Left renal pelvis (tissue), 4 donors: Measurements from ENCODE around the gene IRAG1. TPM values are rescaled to one million over a fixed set of nuclear protein-coding genes. Genes with fewer than 3 reads are reported as not detected.

Experiments
- DNase-seq, 4 donors: peaks; one replicate each; pipeline ENCODE4 v3.0.0-alpha.2; 2013; ENCODE audit warnings: low read depth in 4 of 4, low spot score in 3 of 4
- polyA plus RNA-seq, 4 donors: library from polyadenylated mRNA; unstranded; fragments of 120-200 nt; gene quantifications; one replicate each; pipeline ENCODE4 v1.2.1, GENCODE V29; 2013; ENCODE audit not compliant: insufficient read length in 4 of 4

Gene IRAG1
- 10 to 100 TPM in 3 of 4 donors, 1 to 10 TPM in 1; 7.9 to 11.9 (median 10.7) TPM for polyA plus RNA-seq

- DNase-seq: no peak
Measured at GRCh38 chr11:10693509-10694081, at the start of gene IRAG1. TSS of gene IRAG1 (minus strand) at chr11:10693755. CDS start at chr11:10693602, 153 bp downstream.

DNA sequence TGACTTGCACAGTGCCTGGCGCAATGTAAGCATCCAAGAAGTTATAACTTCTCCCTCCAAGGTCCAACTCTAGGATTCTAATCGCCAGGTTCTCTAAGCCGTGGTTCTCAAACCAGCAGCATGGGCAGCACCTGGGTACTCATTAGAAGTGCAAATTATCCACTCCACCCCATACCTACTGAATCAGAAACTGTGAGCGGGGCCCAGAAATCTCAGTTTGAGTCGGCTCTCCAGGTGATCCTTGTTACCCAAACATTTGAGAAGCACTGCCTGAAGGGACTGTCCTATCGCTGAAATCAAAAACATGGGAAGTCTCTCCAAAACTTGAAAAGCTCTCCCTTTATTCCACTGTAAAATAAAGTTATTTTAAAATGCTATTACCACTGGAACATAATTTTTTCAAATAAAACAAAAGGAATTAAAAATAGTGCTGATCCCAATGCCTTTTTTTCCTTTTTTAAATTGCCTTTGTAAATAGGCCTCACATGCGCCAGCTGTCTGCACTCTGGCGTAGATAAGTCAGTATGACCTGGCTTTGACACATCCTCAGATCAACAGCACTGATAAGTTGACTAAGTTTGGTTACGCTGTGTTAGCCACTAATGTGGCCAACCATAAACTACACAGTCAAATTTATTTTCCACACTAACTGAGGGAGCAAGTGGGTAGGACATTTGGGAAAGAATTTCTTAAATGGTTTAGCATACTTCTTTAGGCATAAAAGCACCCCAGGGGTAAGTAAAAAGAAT, 49.1 kb upstream of the IRAG1 start:
- DNase-seq: no peak

GRCh38 chr11:10735481-10736475, 42.2 kb upstream of the IRAG1 start:
- DNase-seq: peak; percentile 79 to 85 (median 82)

GRCh38 chr11:10731064-10731680, 37.6 kb upstream of the IRAG1 start:
- DNase-seq: no peak

GRCh38 chr11:10730151-10730550, 36.6 kb upstream of the IRAG1 start:
- DNase-seq: no peak

DNA sequence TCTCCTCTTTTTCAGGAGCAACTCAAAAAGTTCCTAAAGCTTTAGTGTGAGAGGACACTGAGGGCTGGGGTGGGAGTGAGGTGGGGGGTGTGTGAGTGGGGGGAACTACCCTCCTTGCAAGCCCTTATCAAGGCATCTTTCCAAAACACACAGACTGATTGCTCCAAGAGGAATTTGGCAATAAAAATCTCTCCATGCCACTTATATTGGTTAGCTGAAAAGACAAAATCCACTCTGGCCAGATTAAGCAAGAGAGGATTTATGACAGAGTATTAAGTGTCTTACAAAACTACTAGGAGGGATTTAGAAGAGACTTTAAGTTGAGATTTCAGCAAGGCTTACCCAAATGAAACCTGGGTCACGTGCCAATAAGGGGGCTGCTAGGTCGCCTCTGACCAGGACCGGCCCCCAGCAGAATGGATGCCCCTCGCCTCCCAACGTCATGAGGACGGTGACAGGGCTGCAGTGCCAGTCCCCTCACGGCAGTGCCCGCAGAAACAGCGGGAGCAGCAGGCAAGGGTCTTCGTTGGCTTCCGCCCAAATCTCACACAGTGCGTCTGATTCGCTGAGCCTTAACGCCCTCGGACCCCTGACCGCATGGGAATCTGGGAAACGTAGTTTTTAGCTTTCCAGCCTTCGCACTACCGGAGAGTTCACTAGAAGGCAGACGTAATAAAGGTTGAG, 35.4 kb upstream of the IRAG1 start:
- peak in 1 of 4 donors; percentile 53 for DNase-seq

GRCh38 chr11:10728154-10728553, 34.6 kb upstream of the IRAG1 start:
- no peak for DNase-seq

DNA sequence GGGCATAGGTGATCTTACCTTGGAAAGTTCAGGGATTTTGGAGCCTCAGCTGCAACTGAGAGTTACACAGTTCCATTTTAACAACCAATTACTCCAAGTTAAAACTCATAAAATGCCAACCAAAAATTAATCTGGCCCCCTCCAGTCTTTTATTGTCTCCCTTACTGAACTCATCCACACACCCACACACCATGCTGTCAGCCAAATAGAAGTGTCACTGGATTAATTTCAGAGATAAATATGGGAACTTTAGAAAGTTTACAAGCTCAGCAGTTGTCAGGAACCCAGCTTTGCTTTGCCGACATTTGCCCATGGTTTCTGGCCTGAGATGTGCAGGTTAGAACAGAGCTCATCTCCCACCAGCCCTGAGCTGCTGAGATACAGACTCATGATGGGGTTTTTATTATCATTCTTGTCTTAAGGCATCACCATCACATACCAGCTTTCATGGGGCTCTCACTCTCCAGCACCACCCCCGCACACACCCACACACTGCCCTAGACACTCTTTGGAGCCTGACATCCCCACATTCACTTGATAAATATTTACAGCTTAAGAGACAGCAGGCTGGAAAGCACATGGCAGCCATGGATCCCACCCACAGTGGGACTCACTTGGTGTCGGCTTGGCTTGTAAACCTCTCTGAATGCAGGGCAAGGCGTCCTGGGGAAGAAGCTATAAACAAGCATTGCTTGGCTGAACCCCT, 33.7 kb upstream of the IRAG1 start:
- no peak for DNase-seq

- no peak for DNase-seq
Measured at GRCh38 chr11:10725907-10726253, 32.3 kb upstream of the IRAG1 start.

DNA sequence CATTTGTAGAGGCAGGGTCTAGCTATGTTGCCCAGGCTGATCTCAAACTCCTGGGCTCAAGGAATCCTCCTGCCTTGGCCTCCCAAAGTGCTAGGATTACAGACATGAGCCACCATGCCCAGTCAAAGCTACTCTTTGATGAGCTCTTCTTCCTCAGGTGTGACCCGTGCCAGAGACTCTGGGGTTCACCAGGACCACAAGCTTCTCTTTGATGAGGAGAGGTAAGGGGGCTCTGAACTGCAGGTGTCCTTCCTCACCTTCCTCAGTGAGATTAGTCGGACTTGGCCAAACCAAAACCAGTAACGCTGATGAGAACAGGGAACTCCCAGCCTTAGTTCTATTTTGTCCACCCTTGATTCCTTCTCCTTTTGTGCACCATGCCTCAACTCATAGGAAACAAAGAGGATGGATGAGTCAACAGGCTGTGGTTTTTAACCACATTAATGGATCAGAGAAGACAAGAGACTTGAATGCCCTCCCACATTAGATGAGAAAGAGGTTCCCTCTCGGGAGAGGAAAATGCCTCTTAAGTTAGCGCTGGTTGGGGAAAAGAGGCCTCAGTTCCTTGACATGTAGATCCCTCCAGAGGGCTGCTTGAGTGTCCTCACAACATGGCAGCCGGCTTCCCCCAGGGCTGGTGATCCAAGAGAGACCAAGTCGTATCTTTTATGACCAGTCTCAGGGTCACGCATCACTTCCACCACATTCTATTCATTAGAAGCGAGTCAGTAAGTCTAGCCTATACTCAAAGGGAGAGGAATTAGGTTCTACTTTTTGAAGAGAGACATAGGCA, 31.8 kb upstream of the IRAG1 start:
- no peak for DNase-seq

DNA sequence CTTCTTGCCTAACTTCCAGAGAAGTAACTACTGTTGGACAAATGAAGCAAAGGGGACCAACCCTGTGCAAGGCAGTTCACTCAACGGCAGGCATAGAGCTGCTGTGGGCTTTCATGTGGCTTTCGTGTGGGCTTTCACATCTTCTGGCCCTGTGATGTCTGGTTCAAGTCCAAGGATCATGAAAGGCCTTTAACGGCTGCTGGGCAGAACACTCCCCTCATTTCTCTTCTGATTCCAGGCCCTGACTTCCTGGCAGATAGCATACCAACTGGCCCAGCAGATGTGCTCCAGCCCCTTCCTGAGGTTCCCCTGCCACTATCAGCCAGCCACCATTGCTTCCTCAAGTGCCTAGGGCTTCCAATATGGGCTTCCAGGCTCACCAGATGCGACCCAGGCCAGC, 28.8 kb upstream of the IRAG1 start:
- DNase-seq: no peak

- no peak for DNase-seq
Measured at GRCh38 chr11:10720881-10721376, 27.4 kb upstream of the IRAG1 start.

DNA sequence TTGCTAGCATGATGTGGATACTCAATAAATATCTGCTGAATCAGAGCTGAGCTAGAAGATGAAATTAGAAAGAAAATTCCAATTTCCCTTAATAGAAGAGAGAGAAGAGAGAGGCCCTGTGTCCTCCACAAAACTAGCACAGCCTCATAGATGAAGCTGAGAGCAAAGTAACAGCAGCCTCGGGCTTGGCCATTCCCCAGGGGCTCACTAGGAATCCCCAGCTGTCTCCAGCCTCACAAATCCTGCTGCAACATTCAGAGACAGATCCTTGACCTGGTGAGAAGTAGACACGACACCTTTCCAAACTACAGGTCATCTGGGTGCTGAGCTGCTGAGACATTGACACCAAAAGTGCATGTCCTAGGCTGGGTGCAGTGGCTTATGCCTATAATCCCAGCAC, 26.1 kb upstream of the IRAG1 start:
- DNase-seq: no peak

DNA sequence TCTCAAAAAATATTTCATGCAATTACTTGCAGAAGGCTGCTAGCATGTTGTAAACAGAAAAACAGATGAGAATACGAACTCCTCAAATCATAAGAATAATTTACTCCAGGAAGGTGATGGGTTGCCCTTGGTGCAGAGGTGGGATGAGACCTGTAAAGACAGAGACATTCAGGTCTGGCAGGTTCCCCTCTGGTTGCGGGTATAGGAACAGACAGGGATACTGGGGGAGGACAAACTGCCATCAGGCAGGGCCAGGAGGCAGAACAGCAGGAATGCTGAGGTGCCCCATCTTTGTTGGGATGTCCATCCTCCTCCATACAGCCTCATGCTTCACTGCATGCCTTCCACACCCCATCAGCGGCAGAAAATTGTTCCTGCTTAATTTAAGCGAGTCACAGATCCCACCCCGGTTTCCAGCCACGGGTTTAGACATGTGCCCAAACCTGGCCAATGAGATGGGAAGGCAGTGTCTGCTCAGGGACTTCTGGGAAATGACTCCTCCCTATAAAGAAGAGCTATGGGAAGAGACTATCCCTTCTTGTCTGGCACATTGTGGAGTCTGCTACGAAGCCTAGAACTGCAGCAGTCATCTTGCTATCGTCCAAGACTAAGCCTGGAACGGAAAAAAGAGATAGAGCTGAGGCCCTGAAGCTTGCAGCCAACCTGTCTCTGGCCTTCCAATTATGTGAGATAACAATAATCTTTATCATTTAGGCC, 23.1 kb upstream of the IRAG1 start:
- no peak for DNase-seq

DNA sequence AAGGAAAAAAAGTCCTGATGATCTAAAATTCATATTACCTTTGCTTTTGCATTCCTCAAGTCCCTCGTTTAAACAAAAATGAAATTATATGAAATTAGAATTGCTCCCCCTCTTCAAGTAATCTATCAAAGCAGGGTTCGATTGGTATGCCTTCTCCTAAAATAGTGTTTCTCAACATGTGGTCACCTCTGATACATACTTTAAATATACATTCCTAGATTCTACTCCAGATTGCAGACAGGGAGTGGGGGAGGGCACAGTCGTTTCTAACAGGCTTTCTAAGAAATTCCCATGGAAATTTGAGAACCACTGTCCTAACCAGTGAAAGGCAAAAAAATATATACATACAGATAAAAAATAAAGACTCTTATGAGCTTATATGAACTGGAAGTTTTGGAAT, 22.6 kb upstream of the IRAG1 start:
- DNase-seq: no peak

DNA sequence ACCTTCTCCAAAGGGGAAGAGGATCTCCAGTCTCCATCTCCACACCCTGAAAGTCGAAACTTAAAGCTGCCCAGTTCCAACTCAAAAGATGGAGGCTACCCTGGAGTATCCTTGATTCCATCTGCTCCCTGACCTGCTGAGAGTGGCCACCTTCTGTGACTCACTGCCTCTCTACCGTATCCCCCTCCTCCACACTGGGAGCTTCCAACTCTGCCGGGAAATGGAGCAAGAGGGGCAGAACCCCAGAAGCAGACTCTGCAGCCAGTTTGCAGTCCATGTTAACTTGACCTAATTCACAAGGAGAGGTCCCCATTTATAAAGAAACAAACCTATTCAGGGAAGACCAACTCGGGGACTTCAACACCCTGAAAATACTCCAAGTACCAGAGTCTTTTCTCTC, 22.0 kb upstream of the IRAG1 start:
- DNase-seq: no peak

DNA sequence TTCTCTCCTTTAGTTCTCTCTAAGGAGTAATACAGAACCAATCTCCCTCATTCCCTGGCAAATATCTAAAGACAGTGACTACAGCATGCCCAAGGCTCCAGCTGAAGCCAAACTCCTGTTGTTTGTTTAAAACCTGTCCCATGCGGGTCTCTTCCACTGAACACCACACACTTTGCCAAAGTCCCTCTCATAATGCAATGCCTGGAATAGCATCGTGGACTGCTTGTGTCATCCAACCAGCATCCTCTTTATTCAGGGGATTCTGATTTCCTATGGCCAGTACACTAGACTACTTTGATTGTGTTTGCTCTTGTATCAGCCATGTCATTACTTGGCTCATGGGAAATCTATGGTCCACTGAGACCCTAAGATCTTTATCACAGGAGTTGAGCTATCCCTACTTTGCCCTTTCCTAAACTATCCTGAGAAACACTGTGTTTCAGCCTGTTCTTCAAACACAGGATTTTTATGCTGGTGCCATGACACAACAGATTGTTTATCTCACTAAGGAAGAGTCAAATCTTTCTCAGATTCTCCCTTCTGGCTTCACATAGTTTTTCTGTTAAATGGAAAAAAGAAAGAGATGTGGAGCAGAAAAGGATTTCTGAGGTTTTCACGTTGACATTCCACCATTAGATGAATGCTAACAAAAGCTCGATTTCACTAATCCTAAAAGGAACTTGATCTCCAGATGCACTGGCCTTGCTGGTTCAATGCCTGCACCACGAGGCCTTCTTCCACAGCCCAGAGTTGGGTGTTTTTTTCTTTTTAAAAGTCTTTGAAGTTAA, 15.9 kb upstream of the IRAG1 start:
- no peak for DNase-seq
